ENCODE data around the gene MCU. TPM values are rescaled to one million over a fixed set of nuclear protein-coding genes. Genes with fewer than 3 reads are reported as not detected.

The MCU gene
- total RNA-seq, 1 experiment from 2014 or later: 26.8 TPM

DNA sequence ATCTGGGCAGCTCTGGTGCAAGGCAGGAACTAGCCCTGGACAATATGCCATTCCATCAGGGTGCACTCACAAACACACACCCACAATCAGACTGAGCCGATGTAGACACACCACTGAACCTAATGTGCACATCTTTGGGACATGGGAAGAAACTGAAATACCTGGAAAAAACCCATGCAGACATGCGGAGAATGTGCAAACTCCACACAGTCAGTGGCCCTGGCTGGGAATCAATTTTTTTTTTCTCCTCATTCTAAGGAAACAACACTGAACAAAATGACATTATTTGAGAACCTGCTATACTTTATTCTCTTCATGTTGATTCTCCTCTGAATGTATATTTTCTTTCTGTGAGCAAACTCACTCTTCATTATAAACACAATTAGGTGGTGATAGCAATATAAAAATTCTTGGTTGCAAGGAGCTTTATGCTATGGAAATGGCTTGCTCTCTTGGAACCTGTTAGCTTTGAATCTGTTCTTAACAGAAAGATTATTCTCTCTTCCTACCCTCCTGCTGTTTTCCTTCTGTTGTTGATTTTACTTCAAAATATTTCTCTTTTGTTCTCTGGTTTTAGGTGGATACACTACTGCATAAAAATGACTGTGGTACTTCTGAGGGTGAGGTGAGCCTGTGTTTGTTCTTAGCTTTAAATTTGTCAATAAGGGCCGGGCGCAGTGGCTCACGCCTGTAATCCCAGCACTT lies 33.1 kb upstream of the MCU start:
- ChIA-PET POLR2A (no interaction called here), CTCF (no interaction called here), RAD21 (ENCODE audit: low non-redundant PET in 1 of 2, low total read pairs in 2 of 2, uncharacterized antibody in 2 of 2, unreplicated experiment in 2 of 2) (no interaction called here)
- Histone ChIP-seq H3K4me3 (replicated peaks in 1 of 2; ENCODE audit: low read depth in 1 of 2, low read length in 2 of 2) (no peak overlapping the region), H3K27me3 (ENCODE audit: insufficient read depth, low read length) (no peaks in the 10 kb centered on the region), H3K4me2 (ENCODE audit: low read length) (no peak overlapping the region), H3K9me3 (ENCODE audit: control insufficient read depth in 1 of 2, insufficient read depth in 1 of 2, low read depth in 1 of 2, low read length in 2 of 2) (no peaks in the 10 kb centered on the region), H4K20me1 (ENCODE audit: insufficient read depth) (no peaks in the 10 kb centered on the region), H3K79me2 (ENCODE audit: insufficient read depth, low read length) (no peaks in the 10 kb centered on the region), H3K9me2 (ENCODE audit: insufficient read depth) (no peaks in the 10 kb centered on the region), H3K9ac (ENCODE audit: low read length) (no peak overlapping the region), H3K4me1 (ENCODE audit: control insufficient read depth in 1 of 2, insufficient read depth in 2 of 2, low read length in 2 of 2) (peaks cover 0 to 6% of the 10 kb centered on the region in 2 experiments; a peak in 1 of 4 replicates), H3K27ac (ENCODE audit: low read depth, low read length) (no peak overlapping the region), H2AFZ (ENCODE audit: low read depth, low read length, poor library complexity, severe bottlenecking) (peak overlapping the region; percentile 22), H3K36me3 (ENCODE audit: control insufficient read depth in 1 of 2, insufficient read depth in 2 of 2, low read length in 2 of 2) (no peaks in the 10 kb centered on the region)
- BruUV-seq (replicated peaks): no TSS peak
- DNase-seq (ENCODE audit: low read depth, low spot score) (no peak), ATAC-seq (no peak)
- no peak for TF ChIP-seq CBX3 (IDR thresholded peaks at IDR 0.05; ENCODE audit: low read depth)
- intact Hi-C loops (cut with micrococcal nuclease): no loop called here

- CTCF ChIA-PET: no interaction called here
- TF ChIP-seq ZFX (IDR thresholded peaks at IDR 0.05): no peak
- no peak for TF ChIP-seq MAX (IDR thresholded peaks at IDR 0.05)
- no peak for TF ChIP-seq ZNF274 (IDR thresholded peaks at IDR 0.05; ENCODE audit: low read depth, low read length)
- no peak for TF ChIP-seq TCF7L2 (IDR thresholded peaks at IDR 0.05; ENCODE audit: borderline replicate concordance, extremely low read depth, insufficient read depth, insufficient read length)
- TF ChIP-seq SRF (IDR thresholded peaks at IDR 0.05; ENCODE audit: low read depth): no peak
- TF ChIP-seq POLR2A (IDR thresholded peaks at IDR 0.05; ENCODE audit: borderline replicate concordance, extremely low read depth, insufficient read depth, insufficient read length): no peak
- no peak for TF ChIP-seq FOSL1 (IDR thresholded peaks at IDR 0.05; ENCODE audit: low read depth)
- TF ChIP-seq, protein P1, sequence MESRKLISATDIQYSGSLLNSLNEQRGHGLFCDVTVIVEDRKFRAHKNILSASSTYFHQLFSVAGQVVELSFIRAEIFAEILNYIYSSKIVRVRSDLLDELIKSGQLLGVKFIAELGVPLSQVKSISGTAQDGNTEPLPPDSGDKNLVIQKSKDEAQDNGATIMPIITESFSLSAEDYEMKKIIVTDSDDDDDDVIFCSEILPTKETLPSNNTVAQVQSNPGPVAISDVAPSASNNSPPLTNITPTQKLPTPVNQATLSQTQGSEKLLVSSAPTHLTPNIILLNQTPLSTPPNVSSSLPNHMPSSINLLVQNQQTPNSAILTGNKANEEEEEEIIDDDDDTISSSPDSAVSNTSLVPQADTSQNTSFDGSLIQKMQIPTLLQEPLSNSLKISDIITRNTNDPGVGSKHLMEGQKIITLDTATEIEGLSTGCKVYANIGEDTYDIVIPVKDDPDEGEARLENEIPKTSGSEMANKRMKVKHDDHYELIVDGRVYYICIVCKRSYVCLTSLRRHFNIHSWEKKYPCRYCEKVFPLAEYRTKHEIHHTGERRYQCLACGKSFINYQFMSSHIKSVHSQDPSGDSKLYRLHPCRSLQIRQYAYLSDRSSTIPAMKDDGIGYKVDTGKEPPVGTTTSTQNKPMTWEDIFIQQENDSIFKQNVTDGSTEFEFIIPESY (IDR thresholded peaks at IDR 0.05; ENCODE audit: extremely low read depth, insufficient replicate concordance, low read length): no peak
- no peak for TF ChIP-seq RAD21 (IDR thresholded peaks at IDR 0.05; ENCODE audit: low read depth)
- no peak for TF ChIP-seq REST (IDR thresholded peaks at IDR 0.05; ENCODE audit: low read depth)
- TF ChIP-seq CTCF (IDR thresholded peaks at IDR 0.05 in 2 of 3, conservative IDR thresholded peaks at IDR 0.05 in 1 of 3; ENCODE audit: borderline replicate concordance in 1 of 3, insufficient read depth in 1 of 3, low read depth in 2 of 3, low read length in 2 of 3): no peak
These were observed 32.2 kb upstream of the MCU start for GRCh38 chr10:72659694-72660093.

More at GRCh38 chr10:72659694-72660093, 32.2 kb upstream of the MCU start:
- DNase-seq (ENCODE audit: low read depth, low spot score): no peak
- H2AFZ ChIP-seq (ENCODE audit: low read depth, low read length, poor library complexity, severe bottlenecking): no peak overlapping the region
- ATAC-seq: no peak
- no peak overlapping the region for H3K27ac ChIP-seq (ENCODE audit: low read depth, low read length)
- no peak overlapping the region for H3K4me2 ChIP-seq (ENCODE audit: low read length)
- H3K4me3 ChIP-seq (replicated peaks in 1 of 2; ENCODE audit: low read depth in 1 of 2, low read length in 2 of 2): no peak overlapping the region
- BruUV-seq (replicated peaks): no TSS peak
- no peaks in the 10 kb centered on the region for H3K9me3 ChIP-seq (ENCODE audit: control insufficient read depth in 1 of 2, insufficient read depth in 1 of 2, low read depth in 1 of 2, low read length in 2 of 2)
- no peaks in the 10 kb centered on the region for H4K20me1 ChIP-seq (ENCODE audit: insufficient read depth)
- ChIA-PET RAD21 (ENCODE audit: low non-redundant PET in 1 of 2, low total read pairs in 2 of 2, uncharacterized antibody in 2 of 2, unreplicated experiment in 2 of 2) (no interaction called here), POLR2A (no interaction called here)
- H3K9ac ChIP-seq (ENCODE audit: low read length): no peak overlapping the region
- no peaks in the 10 kb centered on the region for H3K79me2 ChIP-seq (ENCODE audit: insufficient read depth, low read length)
- intact Hi-C loops (cut with micrococcal nuclease): no loop called here
- H3K4me1 ChIP-seq (ENCODE audit: control insufficient read depth in 1 of 2, insufficient read depth in 2 of 2, low read length in 2 of 2): peaks cover 0 to 6% of the 10 kb centered on the region in 2 experiments; a peak in 1 of 4 replicates
- H3K36me3 ChIP-seq (ENCODE audit: control insufficient read depth in 1 of 2, insufficient read depth in 2 of 2, low read length in 2 of 2): no peaks in the 10 kb centered on the region
- no peaks in the 10 kb centered on the region for H3K9me2 ChIP-seq (ENCODE audit: insufficient read depth)
- no peaks in the 10 kb centered on the region for H3K27me3 ChIP-seq (ENCODE audit: insufficient read depth, low read length)

Data from HCT116 (cell line).